T-cell (primary cell): ENCODE results near the gene PTPRS. TPM values are rescaled to one million over a fixed set of nuclear protein-coding genes. Genes with fewer than 3 reads are reported as not detected.

Source experiments
- ATAC-seq, 4 experiments: fragments of 200-7000 bp in 3 of 4; fragments of 150-1000 bp in 1 of 4; cut with Tn5 transposase; replicated peaks in 1 of 4; 1 replicate in 3 of 4; 2 replicates in 1 of 4; pipeline ENCODE4 v1.10.0; 2021; ENCODE audit warnings: moderate library complexity in 3 of 4, mild to moderate bottlenecking in 2 of 4, moderate number of reproducible peaks in 1 of 4
- CTCF ChIA-PET, 2 donors: fragments of 300-600 bp; sonication (Branson Sonifier 250); formaldehyde crosslinking; loops; one replicate each; lab custom pipeline; 2022; ENCODE audit warnings: antibody characterized with exemption in 2 of 2; lab: Charles Lee
- POLR2A ChIA-PET, 2 donors: fragments of 300-600 bp; sonication (Branson Sonifier 250); formaldehyde crosslinking; loops; one replicate each; lab custom pipeline; 2022; ENCODE audit warnings: antibody characterized with exemption in 2 of 2; lab: Charles Lee
- DNase-seq, 35 experiments: peaks; one replicate each; pipeline versions ENCODE4 v3.0.0 to v3.0.0-alpha.2; 2013 to 2023
- H3K27ac ChIP-seq: one replicate; pipeline ENCODE4 v1.5.1; 2013; ENCODE audit warnings: low read length
- H3K27me3 ChIP-seq, 2 experiments: replicated peaks in 1 of 2; 1 replicate in 1 of 2; 2 replicates in 1 of 2; pipeline versions ENCODE4 v1.6.1 to v1.7.0; 2013; ENCODE audit warnings: low read length in 1 of 2, mixed read lengths in 1 of 2; ENCODE audit not compliant: control insufficient read depth in 2 of 2, insufficient read depth in 2 of 2; ENCODE audit errors: extremely low read depth in 1 of 2
- H3K36me3 ChIP-seq, 2 donors: 1 replicate in 1 of 2; 2 replicates in 1 of 2; pipeline versions ENCODE4 v1.6.1 to v1.7.0; 2013; ENCODE audit warnings: low read length in 1 of 2; ENCODE audit not compliant: control insufficient read depth in 2 of 2, insufficient read depth in 1 of 2; ENCODE audit errors: extremely low read depth in 1 of 2
- H3K4me1 ChIP-seq, 2 experiments: 1 replicate in 1 of 2; 2 replicates in 1 of 2; pipeline versions ENCODE4 v1.6.1 to v1.7.0; 2013; ENCODE audit warnings: low read length in 2 of 2, mixed read lengths in 1 of 2; ENCODE audit not compliant: insufficient read depth in 2 of 2, control insufficient read depth in 1 of 2; ENCODE audit errors: extremely low read depth in 1 of 2
- H3K4me3 ChIP-seq, 2 donors: 1 replicate in 1 of 2; 2 replicates in 1 of 2; pipeline versions ENCODE4 v1.5.1 to v1.7.0; 2013; ENCODE audit warnings: mild to moderate bottlenecking in 2 of 2, low read length in 1 of 2, moderate library complexity in 1 of 2; ENCODE audit not compliant: control insufficient read depth in 1 of 2; ENCODE audit errors: extremely low read depth in 1 of 2
- H3K9me3 ChIP-seq: 2 replicates; pipeline ENCODE4 v1.7.0; 2013
- H3K27ac Mint-ChIP-seq, 2 donors: one replicate each; pipeline ENCODE4 v1.8.0; 2020 to 2021; ENCODE audit warnings: mild to moderate bottlenecking in 2 of 2, mixed read lengths in 2 of 2
- H3K27me3 Mint-ChIP-seq, 2 donors: one replicate each; pipeline ENCODE4 v1.8.0; 2021 to 2022; ENCODE audit warnings: mixed read lengths in 2 of 2
- H3K36me3 Mint-ChIP-seq: one replicate; pipeline ENCODE4 v1.8.0; 2021; ENCODE audit warnings: mixed read lengths
- H3K4me1 Mint-ChIP-seq, 3 donors: one replicate each; pipeline ENCODE4 v1.8.0; 2020 to 2022; ENCODE audit warnings: mixed read lengths in 3 of 3, mild to moderate bottlenecking in 1 of 3
- H3K4me3 Mint-ChIP-seq, 3 donors: one replicate each; pipeline ENCODE4 v1.8.0; 2020 to 2022; ENCODE audit warnings: mild to moderate bottlenecking in 3 of 3, mixed read lengths in 3 of 3, moderate library complexity in 3 of 3
- H3K9me3 Mint-ChIP-seq, 3 donors: one replicate each; pipeline ENCODE4 v1.8.0; 2020 to 2022; ENCODE audit warnings: mixed read lengths in 3 of 3
- WGBS: methylation state at CpG from one replicate; pipeline ENCODE4 v1.1.5; 2013; ENCODE audit warnings: missing lambda C conversion rate; ENCODE audit not compliant: insufficient coverage; 5-methylcytosine and 5-hydroxymethylcytosine counted together
- total RNA-seq, 35 experiments: library from RNA in 6 of 35; stranded (reverse) in 6 of 35; fragments of 120-200 nt in 1 of 35; gene quantifications; one replicate each; pipeline versions ENCODE4 v1.2.1 to v1.2.4 and lab custom pipeline; 2013 to 2026

Gene PTPRS
- total RNA-seq, 5 donors from 2014 or later (not counting 1 experiment from before 2014, with no cell fraction given): 2.9 to 5.6 (median 4.1) TPM

GRCh38 chr19:5291588-5292193 is 48.9 kb downstream of the PTPRS start:
- WGBS: 85% methylated on average over 7 of the region's 8 CpGs

More at GRCh38 chr19:5291588-5292193, 48.9 kb downstream of the PTPRS start:
- DNase-seq (no peak), ATAC-seq (no peak)
- H3K4me3 ChIP-seq: no peak overlapping the region
- Mint-ChIP-seq H3K9me3 (no peaks in the 10 kb centered on the region), H3K36me3 (no peaks in the 10 kb centered on the region), H3K4me1 (peaks cover 16 to 21% (median 17%) of the 10 kb centered on the region in 3 donors), H3K27ac (peak overlapping the region in 1 of 2 donors; percentile 52), H3K4me3 (peak overlapping the region; percentile 62 to 77 (median 65)), H3K27me3 (peaks cover 11 to 38% of the 10 kb centered on the region in 2 donors)
- CTCF ChIA-PET: no interaction called here
- peaks cover 0 to 3% of the 10 kb centered on the region in 2 donors for H3K36me3 ChIP-seq
- H3K4me1 ChIP-seq: peaks cover 0 to 28% of the 10 kb centered on the region in 2 experiments
- POLR2A ChIA-PET: no interaction called here
- no peaks in the 10 kb centered on the region for H3K9me3 ChIP-seq
- peaks cover 0 to 70% of the 10 kb centered on the region in 2 experiments for H3K27me3 ChIP-seq
- no peak overlapping the region for H3K27ac ChIP-seq

Other genes with a start within 250 kb of the PTPRS start
- not detected for gene ZNRF4, start 114.6 kb upstream of the PTPRS start, total RNA-seq
- gene TINCR, start 227.1 kb upstream of the PTPRS start, total RNA-seq: 1 to 10 TPM in 4 of 5 donors, under 1 TPM in 1; 0.66 to 2.7 (median 1.9) TPM